ENCODE results near the gene STAB2.

DNA sequence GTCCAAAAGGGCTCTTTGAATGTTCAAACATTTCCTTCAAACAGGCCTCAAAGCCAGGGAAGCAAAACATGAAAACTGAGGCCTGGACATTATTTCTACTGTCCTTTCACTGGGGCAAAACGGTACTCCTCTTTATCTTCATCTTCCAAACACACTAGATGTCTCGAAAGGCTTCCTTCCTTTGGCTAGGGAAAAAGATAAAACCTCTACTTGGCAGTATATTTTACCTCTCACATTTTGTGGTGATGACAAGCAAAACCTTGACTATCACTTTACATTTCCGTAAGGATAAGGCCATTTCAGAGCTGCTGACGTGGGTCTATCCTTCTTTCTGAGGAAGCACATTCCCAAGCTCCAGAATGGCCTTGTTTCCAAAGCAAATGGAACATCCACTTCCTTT lies 9.9 kb downstream of the STAB2 start:
- TF ChIP-seq, protein P1, sequence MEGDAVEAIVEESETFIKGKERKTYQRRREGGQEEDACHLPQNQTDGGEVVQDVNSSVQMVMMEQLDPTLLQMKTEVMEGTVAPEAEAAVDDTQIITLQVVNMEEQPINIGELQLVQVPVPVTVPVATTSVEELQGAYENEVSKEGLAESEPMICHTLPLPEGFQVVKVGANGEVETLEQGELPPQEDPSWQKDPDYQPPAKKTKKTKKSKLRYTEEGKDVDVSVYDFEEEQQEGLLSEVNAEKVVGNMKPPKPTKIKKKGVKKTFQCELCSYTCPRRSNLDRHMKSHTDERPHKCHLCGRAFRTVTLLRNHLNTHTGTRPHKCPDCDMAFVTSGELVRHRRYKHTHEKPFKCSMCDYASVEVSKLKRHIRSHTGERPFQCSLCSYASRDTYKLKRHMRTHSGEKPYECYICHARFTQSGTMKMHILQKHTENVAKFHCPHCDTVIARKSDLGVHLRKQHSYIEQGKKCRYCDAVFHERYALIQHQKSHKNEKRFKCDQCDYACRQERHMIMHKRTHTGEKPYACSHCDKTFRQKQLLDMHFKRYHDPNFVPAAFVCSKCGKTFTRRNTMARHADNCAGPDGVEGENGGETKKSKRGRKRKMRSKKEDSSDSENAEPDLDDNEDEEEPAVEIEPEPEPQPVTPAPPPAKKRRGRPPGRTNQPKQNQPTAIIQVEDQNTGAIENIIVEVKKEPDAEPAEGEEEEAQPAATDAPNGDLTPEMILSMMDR (IDR thresholded peaks at IDR 0.05), result no peak
- no peak for TF ChIP-seq EP300 (IDR thresholded peaks at IDR 0.05)

All from ovary (tissue), 3 donors.